ENCODE data around the gene ADGRG2. TPM values are rescaled to one million over a fixed set of nuclear protein-coding genes. Genes with fewer than 3 reads are reported as not detected.

The ADGRG2 gene
- polyA plus RNA-seq, 3 donors: not detected

DNA sequence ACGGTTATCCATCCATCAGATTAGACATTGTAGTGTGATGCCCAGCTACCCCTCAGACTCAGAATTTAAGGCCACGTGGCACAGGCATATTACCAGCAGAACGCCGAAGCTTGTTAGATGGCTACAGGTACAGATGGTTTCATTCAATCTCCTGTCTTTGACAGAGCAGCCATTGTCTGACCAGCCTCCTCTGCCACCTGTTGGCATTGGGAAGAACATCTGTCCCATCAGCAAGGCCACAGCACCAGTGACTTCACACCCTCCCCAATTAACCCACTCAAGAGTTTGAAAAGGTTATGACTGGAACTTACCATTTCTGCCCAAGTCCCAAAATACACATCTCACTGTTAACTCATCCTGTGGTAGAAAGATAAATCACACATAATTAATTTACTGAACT lies 116.4 kb downstream of the ADGRG2 start:
- no peak overlapping the region for H3K4me3 ChIP-seq (replicated peaks in 1 of 3; ENCODE audit: low read depth in 2 of 3, low read length in 3 of 3)
- Mint-ChIP-seq H3K27ac (no peak overlapping the region), H3K36me3 (no peaks in the 10 kb centered on the region), H3K4me3 (no peak overlapping the region), H3K27me3 (ENCODE audit: low read depth in 3 of 3) (no peaks in the 10 kb centered on the region), H3K9me3 (peaks cover 0 to under 1% (median 0%) of the 10 kb centered on the region in 7 donors), H3K4me1 (no peaks in the 10 kb centered on the region)
- H3K9ac ChIP-seq (ENCODE audit: insufficient read depth, low read length, poor library complexity, severe bottlenecking): no peak overlapping the region
- no peak for DNase-seq
- intact Hi-C loops (cut with micrococcal nuclease): no loop called here
- no peak overlapping the region for H3K27ac ChIP-seq (ENCODE audit: low read depth in 1 of 2, low read length in 2 of 2)
- H3K79me2 ChIP-seq (ENCODE audit: insufficient read depth, low read length): no peaks in the 10 kb centered on the region
- H3K4me1 ChIP-seq (ENCODE audit: control insufficient read depth in 1 of 2, insufficient read depth in 2 of 2, low read length in 2 of 2): no peaks in the 10 kb centered on the region
- no peaks in the 10 kb centered on the region for H3K27me3 ChIP-seq (ENCODE audit: control insufficient read depth in 2 of 2, insufficient read depth in 2 of 2, low read length in 2 of 2)
- 93% methylated on average over 3 of the region's 4 CpGs for WGBS (ENCODE audit: insufficient coverage)
- TF ChIP-seq, protein P1, sequence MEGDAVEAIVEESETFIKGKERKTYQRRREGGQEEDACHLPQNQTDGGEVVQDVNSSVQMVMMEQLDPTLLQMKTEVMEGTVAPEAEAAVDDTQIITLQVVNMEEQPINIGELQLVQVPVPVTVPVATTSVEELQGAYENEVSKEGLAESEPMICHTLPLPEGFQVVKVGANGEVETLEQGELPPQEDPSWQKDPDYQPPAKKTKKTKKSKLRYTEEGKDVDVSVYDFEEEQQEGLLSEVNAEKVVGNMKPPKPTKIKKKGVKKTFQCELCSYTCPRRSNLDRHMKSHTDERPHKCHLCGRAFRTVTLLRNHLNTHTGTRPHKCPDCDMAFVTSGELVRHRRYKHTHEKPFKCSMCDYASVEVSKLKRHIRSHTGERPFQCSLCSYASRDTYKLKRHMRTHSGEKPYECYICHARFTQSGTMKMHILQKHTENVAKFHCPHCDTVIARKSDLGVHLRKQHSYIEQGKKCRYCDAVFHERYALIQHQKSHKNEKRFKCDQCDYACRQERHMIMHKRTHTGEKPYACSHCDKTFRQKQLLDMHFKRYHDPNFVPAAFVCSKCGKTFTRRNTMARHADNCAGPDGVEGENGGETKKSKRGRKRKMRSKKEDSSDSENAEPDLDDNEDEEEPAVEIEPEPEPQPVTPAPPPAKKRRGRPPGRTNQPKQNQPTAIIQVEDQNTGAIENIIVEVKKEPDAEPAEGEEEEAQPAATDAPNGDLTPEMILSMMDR (IDR thresholded peaks at IDR 0.05): no peak
- no peak overlapping the region for H3K4me2 ChIP-seq (replicated peaks; ENCODE audit: extremely low read depth, low read length, poor library complexity, severe bottlenecking)
- no peaks in the 10 kb centered on the region for H4K20me1 ChIP-seq (ENCODE audit: insufficient read depth, low read length)
- H3K36me3 ChIP-seq (replicated peaks in 1 of 2; ENCODE audit: control insufficient read depth in 1 of 2, insufficient read depth in 2 of 2, low read length in 2 of 2): no peaks in the 10 kb centered on the region
- no peaks in the 10 kb centered on the region for H3K9me3 ChIP-seq (replicated peaks in 1 of 2; ENCODE audit: control insufficient read depth in 1 of 2, insufficient read depth in 1 of 2, low read length in 2 of 2)
- no peak overlapping the region for H2AFZ ChIP-seq (ENCODE audit: insufficient read depth, low read depth, low read length, poor library complexity, severe bottlenecking)

DNA sequence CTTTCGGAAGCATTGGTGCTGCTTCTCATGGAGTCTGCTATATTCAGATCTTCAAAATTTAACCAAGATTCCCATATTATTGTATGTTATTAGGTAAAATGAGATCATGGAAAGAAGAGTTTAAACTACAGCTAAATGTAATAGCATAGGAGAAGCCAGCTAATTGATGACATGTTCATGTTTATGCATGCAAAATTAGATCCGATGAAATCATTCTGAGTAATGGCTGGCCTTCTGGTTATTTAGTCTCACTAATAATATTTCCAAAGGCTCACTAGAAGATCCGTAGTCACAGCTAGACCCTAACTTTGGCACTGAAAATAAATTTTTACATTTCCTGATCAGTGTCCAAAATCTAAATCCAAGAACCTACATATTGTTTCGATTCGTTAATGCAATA lies 118.5 kb downstream of the ADGRG2 start:
- Mint-ChIP-seq H3K27me3 (ENCODE audit: low read depth in 3 of 3) (no peaks in the 10 kb centered on the region), H3K36me3 (no peaks in the 10 kb centered on the region), H3K9me3 (peaks cover 0 to 1% (median 0%) of the 10 kb centered on the region in 7 donors), H3K4me1 (no peaks in the 10 kb centered on the region), H3K4me3 (no peak overlapping the region), H3K27ac (no peak overlapping the region)
- Histone ChIP-seq H3K4me1 (ENCODE audit: control insufficient read depth in 1 of 2, insufficient read depth in 2 of 2, low read length in 2 of 2) (no peaks in the 10 kb centered on the region), H3K4me2 (replicated peaks; ENCODE audit: extremely low read depth, low read length, poor library complexity, severe bottlenecking) (no peak overlapping the region), H4K20me1 (ENCODE audit: insufficient read depth, low read length) (no peaks in the 10 kb centered on the region), H3K79me2 (ENCODE audit: insufficient read depth, low read length) (no peaks in the 10 kb centered on the region), H3K27ac (ENCODE audit: low read depth in 1 of 2, low read length in 2 of 2) (no peak overlapping the region), H2AFZ (ENCODE audit: insufficient read depth, low read depth, low read length, poor library complexity, severe bottlenecking) (no peak overlapping the region), H3K27me3 (ENCODE audit: control insufficient read depth in 2 of 2, insufficient read depth in 2 of 2, low read length in 2 of 2) (no peaks in the 10 kb centered on the region), H3K9ac (ENCODE audit: insufficient read depth, low read length, poor library complexity, severe bottlenecking) (no peak overlapping the region), H3K36me3 (replicated peaks in 1 of 2; ENCODE audit: control insufficient read depth in 1 of 2, insufficient read depth in 2 of 2, low read length in 2 of 2) (no peaks in the 10 kb centered on the region), H3K9me3 (replicated peaks in 1 of 2; ENCODE audit: control insufficient read depth in 1 of 2, insufficient read depth in 1 of 2, low read length in 2 of 2) (no peaks in the 10 kb centered on the region), H3K4me3 (replicated peaks in 1 of 3; ENCODE audit: low read depth in 2 of 3, low read length in 3 of 3) (no peak overlapping the region)
- WGBS (ENCODE audit: insufficient coverage): 83% methylated on average over 1 of the region's 5 CpGs
- intact Hi-C loops (cut with micrococcal nuclease): no loop called here
- TF ChIP-seq, protein P1 (IDR thresholded peaks at IDR 0.05): no peak
- no peak for DNase-seq

Measured in CD14-positive monocyte (primary cell).